ENCODE results near the gene ZNF76.

Gene ZNF76

GRCh38 chr6:35238843-35239289 lies 20.7 kb upstream of the ZNF76 start:
- DNase-seq, result no peak

- DNase-seq, result no peak
Measured at GRCh38 chr6:35239581-35239980, 20.0 kb upstream of the ZNF76 start.

- DNase-seq, result peak; percentile 65 to 75
Measured at GRCh38 chr6:35240838-35241801, 18.4 kb upstream of the ZNF76 start.

- no peak for DNase-seq
Measured at GRCh38 chr6:35242486-35242885, 17.0 kb upstream of the ZNF76 start.

GRCh38 chr6:35242906-35243305 lies 16.6 kb upstream of the ZNF76 start:
- DNase-seq, result no peak

- no peak for DNase-seq
Measured at GRCh38 chr6:35243386-35243958, 16.1 kb upstream of the ZNF76 start.

- no peak for DNase-seq
Measured at GRCh38 chr6:35244551-35244950, 15.0 kb upstream of the ZNF76 start.

GRCh38 chr6:35247642-35248231 lies 11.8 kb upstream of the ZNF76 start:
- DNase-seq, result no peak

GRCh38 chr6:35248300-35248699 lies 11.2 kb upstream of the ZNF76 start:
- DNase-seq, result no peak

GRCh38 chr6:35248965-35249364 lies 10.6 kb upstream of the ZNF76 start:
- DNase-seq, result no peak

- no peak for DNase-seq
Measured at GRCh38 chr6:35251949-35252348, 7.6 kb upstream of the ZNF76 start.

- no peak for DNase-seq
Measured at GRCh38 chr6:35253249-35253648, 6.3 kb upstream of the ZNF76 start.

GRCh38 chr6:35258336-35258735 lies 1.2 kb upstream of the ZNF76 start:
- DNase-seq, result no peak

- DNase-seq, result peak; percentile 33 to 38
Measured at GRCh38 chr6:35258858-35259193, 709 bp upstream of the ZNF76 start.

- peak; percentile 76 to 81 for DNase-seq
Measured at GRCh38 chr6:35259948-35260590, 534 bp downstream of the ZNF76 start.

GRCh38 chr6:35260591-35261570 lies 1.3 kb downstream of the ZNF76 start:
- DNase-seq, result no peak

GRCh38 chr6:35262596-35262995 lies 3.1 kb downstream of the ZNF76 start:
- DNase-seq, result no peak

- DNase-seq, result no peak
Measured at GRCh38 chr6:35264550-35265274, 5.2 kb downstream of the ZNF76 start.

- DNase-seq, result no peak
Measured at GRCh38 chr6:35265523-35265922, 6.0 kb downstream of the ZNF76 start.

GRCh38 chr6:35267446-35267845 lies 7.9 kb downstream of the ZNF76 start:
- DNase-seq, result no peak

- no peak for DNase-seq
Measured at GRCh38 chr6:35267897-35268296, 8.4 kb downstream of the ZNF76 start.

- no peak for DNase-seq
Measured at GRCh38 chr6:35272005-35272404, 12.5 kb downstream of the ZNF76 start.
